Daoy (cell line): Measurements from ENCODE around the gene NRXN2. TPM values are rescaled to one million over a fixed set of nuclear protein-coding genes. Genes with fewer than 3 reads are reported as not detected.

Experiments used
- DNase-seq: peaks from one replicate; pipeline ENCODE4 v3.0.0-alpha.2; 2015; ENCODE audit warnings: low read depth
- total RNA-seq: library from RNA; depleted of rRNA; stranded (reverse); fragments of >200 nt; shearing (Covaris generic); gene quantifications from 2 replicates; pipeline ENCODE4 v1.2.3, GENCODE V29; 2014

The NRXN2 gene
- total RNA-seq, 1 experiment from 2014 or later, result 20.9 TPM

- DNase-seq, result no peak
These were observed 24.6 kb downstream of the NRXN2 start for GRCh38 chr11:64698427-64698826.

- no peak for DNase-seq
These were observed 25.2 kb downstream of the NRXN2 start for GRCh38 chr11:64697663-64698375.

GRCh38 chr11:64696045-64696444 lies 27.0 kb downstream of the NRXN2 start:
- DNase-seq, result no peak

- no peak for DNase-seq
These were observed 27.4 kb downstream of the NRXN2 start for GRCh38 chr11:64695548-64695947.

GRCh38 chr11:64694821-64695365 lies 28.1 kb downstream of the NRXN2 start:
- DNase-seq, result peak; percentile 32

- no peak for DNase-seq
These were observed 28.8 kb downstream of the NRXN2 start for GRCh38 chr11:64694026-64694755.

- DNase-seq, result no peak
These were observed 30.1 kb downstream of the NRXN2 start for GRCh38 chr11:64692764-64693331.

- no peak for DNase-seq
These were observed 31.5 kb downstream of the NRXN2 start for GRCh38 chr11:64691543-64691942.

- no peak for DNase-seq
These were observed 32.8 kb downstream of the NRXN2 start for GRCh38 chr11:64690235-64690634.

GRCh38 chr11:64688534-64688982 lies 34.4 kb downstream of the NRXN2 start:
- peak; percentile 86 for DNase-seq

GRCh38 chr11:64687643-64688533 lies 35.1 kb downstream of the NRXN2 start:
- no peak for DNase-seq

GRCh38 chr11:64687204-64687603 lies 35.8 kb downstream of the NRXN2 start:
- DNase-seq, result no peak

GRCh38 chr11:64686466-64687170 lies 36.4 kb downstream of the NRXN2 start:
- DNase-seq, result no peak

GRCh38 chr11:64685536-64685935 lies 37.5 kb downstream of the NRXN2 start:
- DNase-seq, result no peak

GRCh38 chr11:64684357-64684756 lies 38.6 kb downstream of the NRXN2 start:
- no peak for DNase-seq

GRCh38 chr11:64681171-64681570 lies 41.8 kb downstream of the NRXN2 start:
- no peak for DNase-seq

GRCh38 chr11:64679846-64680245 lies 43.2 kb downstream of the NRXN2 start:
- DNase-seq, result no peak

- DNase-seq, result no peak
These were observed 45.5 kb downstream of the NRXN2 start for GRCh38 chr11:64677441-64678023.

- DNase-seq, result no peak
These were observed 46.8 kb downstream of the NRXN2 start for GRCh38 chr11:64676261-64676615.

- DNase-seq, result peak; percentile 81
These were observed 47.3 kb downstream of the NRXN2 start for GRCh38 chr11:64675450-64676260.
